GM23338 (cell line): ENCODE measurements around the gene ANKRD55. TPM values are rescaled to one million over a fixed set of nuclear protein-coding genes. Genes with fewer than 3 reads are reported as not detected.

ENCODE experiments used
- ATAC-seq: fragments of 200-7000 bp; cut with Tn5 transposase; 3 replicates; pipeline ENCODE4 v1.9.1; 2020
- DNase-seq: peaks from one replicate; pipeline ENCODE4 v3.0.0-alpha.2; 2015; ENCODE audit warnings: low spot score
- H2AFZ ChIP-seq: fragments of 200-600 bp; sonication (generic); 2 replicates; pipeline ENCODE4 v1.8.0; 2016; ENCODE audit warnings: antibody characterized with exemption, mild to moderate bottlenecking, moderate library complexity
- H3F3A ChIP-seq: fragments of 200-600 bp; sonication (generic); replicated peaks from 2 replicates; pipeline ENCODE4 v1.8.0; 2017; ENCODE audit warnings: antibody characterized with exemption, mixed run types, low read depth
- H3K27ac ChIP-seq: fragments of 200-600 bp; sonication (generic); 2 replicates; pipeline ENCODE4 v1.6.1; 2016; ENCODE audit warnings: low read depth
- H3K27me3 ChIP-seq: fragments of 200-600 bp; sonication (generic); 2 replicates; pipeline ENCODE4 v1.8.0; 2016; ENCODE audit warnings: mild to moderate bottlenecking, mixed run types, moderate library complexity; ENCODE audit not compliant: insufficient read depth
- H3K36me3 ChIP-seq: fragments of 200-600 bp; sonication (generic); 2 replicates; pipeline ENCODE4 v1.8.0; 2016; ENCODE audit warnings: mild to moderate bottlenecking; ENCODE audit not compliant: insufficient read depth
- H3K4me1 ChIP-seq: fragments of 200-600 bp; sonication (generic); 2 replicates; pipeline ENCODE4 v1.8.0; 2016; ENCODE audit warnings: mild to moderate bottlenecking, moderate library complexity; ENCODE audit not compliant: insufficient read depth
- H3K4me2 ChIP-seq: fragments of 200-600 bp; sonication (generic); 2 replicates; pipeline ENCODE4 v1.7.1; 2017; ENCODE audit warnings: mixed run types
- H3K4me3 ChIP-seq: fragments of 200-600 bp; sonication (generic); 2 replicates; pipeline ENCODE4 v1.6.1; 2016; ENCODE audit warnings: mixed run types
- H3K79me2 ChIP-seq: fragments of 200-600 bp; sonication (generic); replicated peaks from 2 replicates; pipeline ENCODE4 v1.8.0; 2017; ENCODE audit warnings: mild to moderate bottlenecking; ENCODE audit not compliant: insufficient read depth
- H3K9me2 ChIP-seq: fragments of 200-600 bp; sonication (generic); 2 replicates; pipeline ENCODE4 v1.8.0; 2017; ENCODE audit not compliant: insufficient read depth
- H4K20me1 ChIP-seq: fragments of 200-600 bp; sonication (generic); replicated peaks from 2 replicates; pipeline ENCODE4 v1.8.0; 2017; ENCODE audit warnings: mild to moderate bottlenecking; ENCODE audit not compliant: insufficient read depth
- H3K27ac Mint-ChIP-seq: 2 replicates; pipeline ENCODE4 v1.8.0; 2020; ENCODE audit warnings: inconsistent platforms, mild to moderate bottlenecking, moderate library complexity, mixed read lengths
- H3K27me3 Mint-ChIP-seq: 3 replicates; pipeline ENCODE4 v1.8.0; 2022; ENCODE audit warnings: low read depth, mild to moderate bottlenecking, moderate library complexity, mixed read lengths, inconsistent platforms; ENCODE audit not compliant: insufficient read depth, poor library complexity
- H3K36me3 Mint-ChIP-seq: 3 replicates; pipeline ENCODE4 v1.8.0; 2021; ENCODE audit warnings: low read depth, mild to moderate bottlenecking, inconsistent platforms, moderate library complexity, mixed read lengths
- H3K4me1 Mint-ChIP-seq: 3 replicates; pipeline ENCODE4 v1.8.0; 2020; ENCODE audit warnings: mild to moderate bottlenecking, inconsistent platforms, mixed read lengths
- H3K4me3 Mint-ChIP-seq: 3 replicates; pipeline ENCODE4 v1.8.0; 2021; ENCODE audit warnings: moderate library complexity, mild to moderate bottlenecking, inconsistent platforms, mixed read lengths
- H3K9me3 Mint-ChIP-seq: 3 replicates; pipeline ENCODE4 v1.8.0; 2020; ENCODE audit warnings: moderate library complexity, mild to moderate bottlenecking, inconsistent platforms, mixed read lengths
- CREB1 ChIP-seq: fragments of 250-450 bp; sonication (Bioruptor Pico); IDR thresholded peaks from 2 replicates; pipeline ENCODE4 v1.5.0; 2020; ENCODE audit warnings: low read depth, mild to moderate bottlenecking, moderate library complexity
- EZH2 ChIP-seq: fragments of 200-600 bp; sonication (generic); IDR thresholded peaks from one replicate; pipeline ENCODE4 v1.8.0; 2017; ENCODE audit warnings: antibody characterized with exemption, mild to moderate bottlenecking, low read depth; ENCODE audit not compliant: unreplicated experiment
- EZH2phosphoT487 ChIP-seq: fragments of 200-600 bp; sonication (generic); IDR thresholded peaks from one replicate; pipeline ENCODE4 v1.8.1; 2018; ENCODE audit warnings: antibody characterized with exemption; ENCODE audit not compliant: unreplicated experiment
- JUNB ChIP-seq: IDR thresholded peaks from one replicate; pipeline ENCODE4 v1.6.1; 2016; ENCODE audit warnings: antibody characterized with exemption; ENCODE audit not compliant: unreplicated experiment
- NANOG ChIP-seq: IDR thresholded peaks from 2 replicates; pipeline ENCODE4 v1.6.1; 2016; ENCODE audit warnings: antibody characterized with exemption, borderline replicate concordance
- POLR2AphosphoS5 ChIP-seq: IDR thresholded peaks from 2 replicates; pipeline ENCODE4 v1.6.1; 2016; ENCODE audit warnings: antibody characterized with exemption, low read depth
- STAT1 ChIP-seq: IDR thresholded peaks from one replicate; pipeline ENCODE4 v1.6.1; 2016; ENCODE audit warnings: antibody characterized with exemption; ENCODE audit not compliant: unreplicated experiment
- ZNF114 ChIP-seq: fragments of 250-450 bp; sonication (Bioruptor Pico); IDR thresholded peaks from 2 replicates; pipeline ENCODE4 v1.5.0; 2020; ENCODE audit warnings: mild to moderate bottlenecking, moderate library complexity
- ZNF331 ChIP-seq: fragments of 250-450 bp; sonication (Bioruptor Pico); IDR thresholded peaks from 2 replicates; pipeline ENCODE4 v1.5.0; 2020; ENCODE audit warnings: low read depth, mild to moderate bottlenecking, moderate library complexity
- polyA plus RNA-seq: library from polyadenylated mRNA; unstranded; fragments of >200 nt; fragmentation: Nextera tagmentation; extraction: Ambion mirVana; gene quantifications from 2 replicates; pipeline ENCODE4 v1.2.1, GENCODE V29; 2016
- total RNA-seq: library from RNA; depleted of rRNA; stranded (reverse); fragments of >200 nt; shearing (Covaris generic); gene quantifications from 2 replicates; pipeline ENCODE4 v1.2.3, GENCODE V29; 2014
- TF ChIP-seq, protein P1 (sequence below), 2 experiments: fragments of 200-600 bp in 1 of 2; sonication (generic) in 1 of 2; conservative IDR thresholded peaks; 2 replicates each; pipeline versions ENCODE4 v1.5.1 to v1.6.1; 2016 to 2017; ENCODE audit warnings: antibody characterized with exemption in 2 of 2, low read depth in 2 of 2, mild to moderate bottlenecking in 2 of 2, moderate library complexity in 1 of 2
- TF ChIP-seq, protein P2 (sequence below): fragments of 250-450 bp; sonication (Bioruptor Pico); IDR thresholded peaks from 2 replicates; pipeline ENCODE4 v1.5.0; 2020; ENCODE audit warnings: mild to moderate bottlenecking, moderate library complexity
- TF ChIP-seq, protein P3 (sequence below): IDR thresholded peaks from 2 replicates; pipeline ENCODE4 v1.6.1; 2016; ENCODE audit warnings: antibody characterized with exemption
- TF ChIP-seq, protein P4 (sequence below): IDR thresholded peaks from one replicate; pipeline ENCODE4 v1.6.1; 2018; ENCODE audit warnings: antibody characterized with exemption; ENCODE audit not compliant: unreplicated experiment

Gene ANKRD55
- total and polyA plus RNA-seq, 2 experiments from 2014 or later: not detected

DNA sequence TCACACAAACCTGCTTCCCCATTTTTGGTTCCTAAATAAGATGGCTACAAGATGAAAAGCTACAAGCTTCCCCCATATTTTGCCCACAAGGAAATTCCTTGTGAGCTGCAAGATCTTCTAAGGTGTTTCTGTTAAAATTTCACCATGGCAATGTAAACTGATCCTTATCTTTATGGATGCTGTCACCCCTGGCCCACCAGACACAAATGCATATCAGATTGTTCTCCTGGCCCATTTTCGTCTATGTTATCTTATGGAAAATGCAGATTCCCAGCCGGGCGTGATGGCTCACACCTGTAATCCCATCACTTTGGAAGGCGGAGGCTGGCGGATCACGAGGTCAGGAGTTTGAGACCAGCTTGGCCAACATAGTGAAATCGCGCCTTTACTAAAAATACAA lies 173.3 kb downstream of the ANKRD55 start:
- TF ChIP-seq, protein P1, sequence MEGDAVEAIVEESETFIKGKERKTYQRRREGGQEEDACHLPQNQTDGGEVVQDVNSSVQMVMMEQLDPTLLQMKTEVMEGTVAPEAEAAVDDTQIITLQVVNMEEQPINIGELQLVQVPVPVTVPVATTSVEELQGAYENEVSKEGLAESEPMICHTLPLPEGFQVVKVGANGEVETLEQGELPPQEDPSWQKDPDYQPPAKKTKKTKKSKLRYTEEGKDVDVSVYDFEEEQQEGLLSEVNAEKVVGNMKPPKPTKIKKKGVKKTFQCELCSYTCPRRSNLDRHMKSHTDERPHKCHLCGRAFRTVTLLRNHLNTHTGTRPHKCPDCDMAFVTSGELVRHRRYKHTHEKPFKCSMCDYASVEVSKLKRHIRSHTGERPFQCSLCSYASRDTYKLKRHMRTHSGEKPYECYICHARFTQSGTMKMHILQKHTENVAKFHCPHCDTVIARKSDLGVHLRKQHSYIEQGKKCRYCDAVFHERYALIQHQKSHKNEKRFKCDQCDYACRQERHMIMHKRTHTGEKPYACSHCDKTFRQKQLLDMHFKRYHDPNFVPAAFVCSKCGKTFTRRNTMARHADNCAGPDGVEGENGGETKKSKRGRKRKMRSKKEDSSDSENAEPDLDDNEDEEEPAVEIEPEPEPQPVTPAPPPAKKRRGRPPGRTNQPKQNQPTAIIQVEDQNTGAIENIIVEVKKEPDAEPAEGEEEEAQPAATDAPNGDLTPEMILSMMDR (conservative IDR thresholded peaks at IDR 0.05; ENCODE audit: low read depth in 2 of 2): no peak
- TF ChIP-seq, protein P2, sequence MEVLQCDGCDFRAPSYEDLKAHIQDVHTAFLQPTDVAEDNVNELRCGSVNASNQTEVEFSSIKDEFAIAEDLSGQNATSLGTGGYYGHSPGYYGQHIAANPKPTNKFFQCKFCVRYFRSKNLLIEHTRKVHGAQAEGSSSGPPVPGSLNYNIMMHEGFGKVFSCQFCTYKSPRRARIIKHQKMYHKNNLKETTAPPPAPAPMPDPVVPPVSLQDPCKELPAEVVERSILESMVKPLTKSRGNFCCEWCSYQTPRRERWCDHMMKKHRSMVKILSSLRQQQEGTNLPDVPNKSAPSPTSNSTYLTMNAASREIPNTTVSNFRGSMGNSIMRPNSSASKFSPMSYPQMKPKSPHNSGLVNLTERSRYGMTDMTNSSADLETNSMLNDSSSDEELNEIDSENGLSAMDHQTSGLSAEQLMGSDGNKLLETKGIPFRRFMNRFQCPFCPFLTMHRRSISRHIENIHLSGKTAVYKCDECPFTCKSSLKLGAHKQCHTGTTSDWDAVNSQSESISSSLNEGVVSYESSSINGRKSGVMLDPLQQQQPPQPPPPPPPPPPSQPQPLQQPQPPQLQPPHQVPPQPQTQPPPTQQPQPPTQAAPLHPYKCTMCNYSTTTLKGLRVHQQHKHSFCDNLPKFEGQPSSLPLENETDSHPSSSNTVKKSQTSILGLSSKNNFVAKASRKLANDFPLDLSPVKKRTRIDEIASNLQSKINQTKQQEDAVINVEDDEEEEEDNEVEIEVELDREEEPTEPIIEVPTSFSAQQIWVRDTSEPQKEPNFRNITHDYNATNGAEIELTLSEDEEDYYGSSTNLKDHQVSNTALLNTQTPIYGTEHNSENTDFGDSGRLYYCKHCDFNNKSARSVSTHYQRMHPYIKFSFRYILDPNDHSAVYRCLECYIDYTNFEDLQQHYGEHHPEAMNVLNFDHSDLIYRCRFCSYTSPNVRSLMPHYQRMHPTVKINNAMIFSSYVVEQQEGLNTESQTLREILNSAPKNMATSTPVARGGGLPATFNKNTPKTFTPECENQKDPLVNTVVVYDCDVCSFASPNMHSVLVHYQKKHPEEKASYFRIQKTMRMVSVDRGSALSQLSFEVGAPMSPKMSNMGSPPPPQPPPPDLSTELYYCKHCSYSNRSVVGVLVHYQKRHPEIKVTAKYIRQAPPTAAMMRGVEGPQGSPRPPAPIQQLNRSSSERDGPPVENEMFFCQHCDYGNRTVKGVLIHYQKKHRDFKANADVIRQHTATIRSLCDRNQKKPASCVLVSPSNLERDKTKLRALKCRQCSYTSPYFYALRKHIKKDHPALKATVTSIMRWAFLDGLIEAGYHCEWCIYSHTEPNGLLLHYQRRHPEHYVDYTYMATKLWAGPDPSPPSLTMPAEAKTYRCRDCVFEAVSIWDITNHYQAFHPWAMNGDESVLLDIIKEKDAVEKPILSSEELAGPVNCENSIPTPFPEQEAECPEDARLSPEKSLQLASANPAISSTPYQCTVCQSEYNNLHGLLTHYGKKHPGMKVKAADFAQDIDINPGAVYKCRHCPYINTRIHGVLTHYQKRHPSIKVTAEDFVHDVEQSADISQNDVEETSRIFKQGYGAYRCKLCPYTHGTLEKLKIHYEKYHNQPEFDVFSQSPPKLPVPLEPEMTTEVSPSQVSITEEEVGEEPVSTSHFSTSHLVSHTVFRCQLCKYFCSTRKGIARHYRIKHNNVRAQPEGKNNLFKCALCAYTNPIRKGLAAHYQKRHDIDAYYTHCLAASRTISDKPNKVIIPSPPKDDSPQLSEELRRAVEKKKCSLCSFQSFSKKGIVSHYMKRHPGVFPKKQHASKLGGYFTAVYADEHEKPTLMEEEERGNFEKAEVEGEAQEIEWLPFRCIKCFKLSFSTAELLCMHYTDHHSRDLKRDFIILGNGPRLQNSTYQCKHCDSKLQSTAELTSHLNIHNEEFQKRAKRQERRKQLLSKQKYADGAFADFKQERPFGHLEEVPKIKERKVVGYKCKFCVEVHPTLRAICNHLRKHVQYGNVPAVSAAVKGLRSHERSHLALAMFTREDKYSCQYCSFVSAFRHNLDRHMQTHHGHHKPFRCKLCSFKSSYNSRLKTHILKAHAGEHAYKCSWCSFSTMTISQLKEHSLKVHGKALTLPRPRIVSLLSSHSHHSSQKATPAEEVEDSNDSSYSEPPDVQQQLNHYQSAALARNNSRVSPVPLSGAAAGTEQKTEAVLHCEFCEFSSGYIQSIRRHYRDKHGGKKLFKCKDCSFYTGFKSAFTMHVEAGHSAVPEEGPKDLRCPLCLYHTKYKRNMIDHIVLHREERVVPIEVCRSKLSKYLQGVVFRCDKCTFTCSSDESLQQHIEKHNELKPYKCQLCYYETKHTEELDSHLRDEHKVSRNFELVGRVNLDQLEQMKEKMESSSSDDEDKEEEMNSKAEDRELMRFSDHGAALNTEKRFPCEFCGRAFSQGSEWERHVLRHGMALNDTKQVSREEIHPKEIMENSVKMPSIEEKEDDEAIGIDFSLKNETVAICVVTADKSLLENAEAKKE: no peak
- TF ChIP-seq, protein P3, sequence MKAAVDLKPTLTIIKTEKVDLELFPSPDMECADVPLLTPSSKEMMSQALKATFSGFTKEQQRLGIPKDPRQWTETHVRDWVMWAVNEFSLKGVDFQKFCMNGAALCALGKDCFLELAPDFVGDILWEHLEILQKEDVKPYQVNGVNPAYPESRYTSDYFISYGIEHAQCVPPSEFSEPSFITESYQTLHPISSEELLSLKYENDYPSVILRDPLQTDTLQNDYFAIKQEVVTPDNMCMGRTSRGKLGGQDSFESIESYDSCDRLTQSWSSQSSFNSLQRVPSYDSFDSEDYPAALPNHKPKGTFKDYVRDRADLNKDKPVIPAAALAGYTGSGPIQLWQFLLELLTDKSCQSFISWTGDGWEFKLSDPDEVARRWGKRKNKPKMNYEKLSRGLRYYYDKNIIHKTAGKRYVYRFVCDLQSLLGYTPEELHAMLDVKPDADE: no peak
- TF ChIP-seq STAT1 (no peak), EZH2phosphoT487 (no peak), EZH2 (no peak), JUNB (no peak), ZNF331 (CRISPR knock-in tag) (no peak), CREB1 (no peak), POLR2AphosphoS5 (no peak), ZNF114 (no peak), NANOG (no peak)
- TF ChIP-seq, protein P4, sequence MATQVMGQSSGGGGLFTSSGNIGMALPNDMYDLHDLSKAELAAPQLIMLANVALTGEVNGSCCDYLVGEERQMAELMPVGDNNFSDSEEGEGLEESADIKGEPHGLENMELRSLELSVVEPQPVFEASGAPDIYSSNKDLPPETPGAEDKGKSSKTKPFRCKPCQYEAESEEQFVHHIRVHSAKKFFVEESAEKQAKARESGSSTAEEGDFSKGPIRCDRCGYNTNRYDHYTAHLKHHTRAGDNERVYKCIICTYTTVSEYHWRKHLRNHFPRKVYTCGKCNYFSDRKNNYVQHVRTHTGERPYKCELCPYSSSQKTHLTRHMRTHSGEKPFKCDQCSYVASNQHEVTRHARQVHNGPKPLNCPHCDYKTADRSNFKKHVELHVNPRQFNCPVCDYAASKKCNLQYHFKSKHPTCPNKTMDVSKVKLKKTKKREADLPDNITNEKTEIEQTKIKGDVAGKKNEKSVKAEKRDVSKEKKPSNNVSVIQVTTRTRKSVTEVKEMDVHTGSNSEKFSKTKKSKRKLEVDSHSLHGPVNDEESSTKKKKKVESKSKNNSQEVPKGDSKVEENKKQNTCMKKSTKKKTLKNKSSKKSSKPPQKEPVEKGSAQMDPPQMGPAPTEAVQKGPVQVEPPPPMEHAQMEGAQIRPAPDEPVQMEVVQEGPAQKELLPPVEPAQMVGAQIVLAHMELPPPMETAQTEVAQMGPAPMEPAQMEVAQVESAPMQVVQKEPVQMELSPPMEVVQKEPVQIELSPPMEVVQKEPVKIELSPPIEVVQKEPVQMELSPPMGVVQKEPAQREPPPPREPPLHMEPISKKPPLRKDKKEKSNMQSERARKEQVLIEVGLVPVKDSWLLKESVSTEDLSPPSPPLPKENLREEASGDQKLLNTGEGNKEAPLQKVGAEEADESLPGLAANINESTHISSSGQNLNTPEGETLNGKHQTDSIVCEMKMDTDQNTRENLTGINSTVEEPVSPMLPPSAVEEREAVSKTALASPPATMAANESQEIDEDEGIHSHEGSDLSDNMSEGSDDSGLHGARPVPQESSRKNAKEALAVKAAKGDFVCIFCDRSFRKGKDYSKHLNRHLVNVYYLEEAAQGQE: no peak
- H3F3A ChIP-seq: no peaks in the 10 kb centered on the region
- H3K27me3 ChIP-seq: no peaks in the 10 kb centered on the region
- Mint-ChIP-seq H3K36me3 (no peaks in the 10 kb centered on the region), H3K27me3 (no peaks in the 10 kb centered on the region), H3K9me3 (no peaks in the 10 kb centered on the region; the same call in 2 of the 3 replicates), H3K4me1 (no peaks in the 10 kb centered on the region), H3K27ac (no peak overlapping the region), H3K4me3 (no peak overlapping the region)
- no peak for DNase-seq
- H3K9me2 ChIP-seq: peaks cover 2% of the 10 kb centered on the region; the same call in 1 of the 2 replicates
- no peaks in the 10 kb centered on the region for H4K20me1 ChIP-seq
- H2AFZ ChIP-seq: no peak overlapping the region
- ATAC-seq: no peak
- H3K4me3 ChIP-seq: no peak overlapping the region
- H3K4me2 ChIP-seq: no peak overlapping the region
- H3K27ac ChIP-seq: no peak overlapping the region
- H3K4me1 ChIP-seq: no peaks in the 10 kb centered on the region
- no peaks in the 10 kb centered on the region for H3K36me3 ChIP-seq
- no peaks in the 10 kb centered on the region for H3K79me2 ChIP-seq
